Left renal cortex interstitium (tissue), 4 donors: ENCODE measurements around the gene HAUS1. TPM values are rescaled to one million over a fixed set of nuclear protein-coding genes. Genes with fewer than 3 reads are reported as not detected.
"Not testable (repeated sequence)": the region's sequence is repeated elsewhere in the genome, so short reads cannot be mapped to it uniquely, and the experiment has no call there.

Experiments
- DNase-seq, 4 donors: peaks; one replicate each; pipeline ENCODE4 v3.0.0-alpha.2; 2013; ENCODE audit warnings: low read depth in 4 of 4, low spot score in 2 of 4, missing footprints in 1 of 4
- polyA plus RNA-seq, 4 donors: library from polyadenylated mRNA; unstranded; fragments of 120-200 nt; gene quantifications; one replicate each; pipeline ENCODE4 v1.2.1, GENCODE V29; 2013; ENCODE audit not compliant: insufficient read length in 4 of 4

HAUS1 gene
- polyA plus RNA-seq, 4 donors, result 44.3 to 51.3 (median 50.3) TPM

DNA sequence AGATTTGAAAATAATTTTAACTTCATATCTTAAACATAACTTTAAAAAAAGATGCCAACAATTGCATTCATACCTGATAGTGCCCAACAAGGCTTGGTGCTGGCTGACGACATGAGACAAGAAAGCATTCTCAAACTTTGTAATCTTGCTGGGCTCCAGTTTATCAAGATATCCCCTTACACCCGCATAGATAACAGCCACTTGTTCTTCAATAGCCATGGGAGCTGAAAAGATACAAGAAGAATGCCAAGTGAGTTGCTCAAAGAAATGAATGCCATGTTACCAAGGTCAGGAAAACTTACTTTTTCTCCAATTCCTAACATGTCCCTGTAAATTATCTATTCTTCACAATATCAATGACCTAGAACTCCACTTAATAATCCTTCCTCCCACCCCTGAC lies 19.8 kb upstream of the HAUS1 start:
- DNase-seq, result no peak

- not testable (repeated sequence) for DNase-seq
Measured at GRCh38 chr18:46088501-46088900, 15.7 kb upstream of the HAUS1 start.

- DNase-seq, result no peak
Measured at GRCh38 chr18:46095532-46095931, 8.7 kb upstream of the HAUS1 start.

DNA sequence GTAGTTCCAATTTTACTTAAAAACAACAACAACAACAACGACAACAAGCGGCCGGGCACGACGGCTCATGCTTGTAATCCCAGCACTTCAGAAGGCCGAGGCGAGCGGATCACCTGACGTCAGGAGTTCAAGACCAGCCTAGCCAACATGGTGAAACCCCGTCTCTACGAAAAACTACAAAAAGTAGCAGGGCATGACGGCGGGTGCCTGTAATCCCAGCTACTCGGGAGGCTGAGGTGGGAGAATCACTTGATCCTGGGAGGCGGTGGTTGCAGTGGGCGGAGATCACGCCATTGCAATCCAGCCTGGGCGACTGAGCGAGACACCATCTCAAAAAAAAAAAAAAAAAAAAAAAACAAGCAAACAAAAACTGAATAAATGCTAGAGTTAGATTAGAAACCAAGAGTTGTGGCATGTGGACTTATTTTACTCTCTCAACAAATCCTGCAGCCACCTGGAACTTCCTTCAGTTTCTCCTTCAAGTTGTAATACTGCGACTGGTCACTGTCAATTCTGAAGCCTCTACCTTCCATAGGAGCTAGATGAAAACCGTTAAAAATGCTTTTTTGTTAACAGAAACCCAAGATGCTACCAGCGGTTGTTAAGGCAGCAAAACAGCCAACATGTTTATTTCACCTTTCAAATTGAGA lies 7.4 kb upstream of the HAUS1 start:
- DNase-seq, result no peak

DNA sequence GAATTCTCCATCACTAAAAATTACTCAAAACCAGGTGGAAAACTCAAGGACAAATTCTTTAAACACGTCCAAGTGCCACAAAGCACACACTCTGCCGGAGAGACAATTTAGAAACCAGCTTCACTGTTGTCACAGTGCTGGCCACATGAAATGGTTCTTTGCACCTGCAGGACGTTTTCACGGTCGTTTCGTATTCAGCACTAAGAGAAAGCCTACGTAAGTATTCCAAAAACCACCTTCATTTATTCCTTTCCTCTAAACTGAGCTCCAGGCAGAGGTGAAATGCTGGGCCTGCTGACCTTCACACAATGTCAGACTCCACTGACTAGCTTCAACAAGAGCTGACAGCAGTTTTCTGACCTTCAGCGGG lies 6.8 kb upstream of the HAUS1 start:
- DNase-seq, result no peak

DNA sequence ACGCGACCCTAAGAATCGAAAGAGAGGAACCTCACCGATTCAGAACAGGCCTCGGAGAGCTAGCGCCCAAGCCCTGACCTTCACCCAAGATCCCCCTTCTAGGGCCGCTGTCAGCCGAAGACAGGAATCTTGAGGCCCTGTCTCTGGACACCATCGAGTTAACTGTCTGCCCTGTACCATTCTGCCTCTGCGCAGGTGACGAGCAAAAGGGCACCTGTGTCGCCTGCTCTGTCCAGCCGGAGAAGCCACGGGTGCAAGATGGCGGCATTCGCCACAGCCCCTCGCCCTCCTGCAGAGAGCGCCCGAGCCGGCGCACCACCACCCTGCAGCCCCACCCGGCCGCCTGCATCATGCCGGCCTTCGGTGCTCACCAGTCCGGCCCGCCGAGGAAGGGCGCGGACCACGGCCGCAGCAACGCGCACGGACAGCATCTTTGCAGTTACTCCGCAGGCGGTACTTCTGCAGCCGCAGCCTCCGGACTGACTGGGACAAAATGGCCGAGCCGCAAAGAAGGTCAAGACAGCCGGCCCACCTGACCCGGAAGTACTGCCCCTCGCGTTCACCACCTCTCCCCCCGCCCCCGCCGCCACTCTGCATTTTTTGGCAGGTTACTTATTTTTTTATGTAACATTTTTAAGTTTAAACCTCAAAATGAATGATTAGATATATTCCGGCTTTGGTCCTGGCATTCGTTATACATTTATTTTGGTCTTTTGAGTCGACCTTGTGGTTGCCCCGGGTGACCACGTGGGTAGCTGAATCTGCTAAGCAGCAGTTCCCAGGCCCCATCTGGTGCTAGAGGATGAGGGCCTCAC lies 6.2 kb upstream of the HAUS1 start, which contains the start of gene ATP5F1A:
ATP5F1A (minus strand) TSS at position 496 of the 815 bp plus-strand sequence; CDS start at position 431, 65 bp downstream.
- peak; percentile 72 to 84 (median 80) for DNase-seq

GRCh38 chr18:46098616-46098933 lies 5.6 kb upstream of the HAUS1 start:
- DNase-seq, result peak in 1 of 4 donors; percentile 20

DNA sequence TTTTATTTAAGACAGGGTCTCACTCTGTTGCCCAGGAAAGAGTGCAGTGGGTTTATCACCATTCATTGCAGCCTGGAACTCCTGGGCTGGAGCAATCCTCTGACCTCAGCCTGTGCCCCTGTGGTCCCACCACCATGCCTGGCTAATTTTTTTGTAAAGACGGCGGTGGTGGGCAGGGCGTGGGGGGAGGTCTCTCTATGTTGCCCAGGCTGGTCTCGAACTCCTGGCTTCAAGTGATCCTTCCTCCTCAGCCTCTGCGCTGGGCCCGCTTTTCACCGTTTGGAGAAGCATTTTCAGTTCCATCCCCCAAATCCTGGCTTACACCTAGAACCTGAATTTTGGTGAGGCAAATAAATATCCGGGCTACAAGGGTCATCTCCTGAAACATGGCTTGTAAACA lies 4.7 kb upstream of the HAUS1 start:
- no peak for DNase-seq

- DNase-seq, result no peak
Measured at GRCh38 chr18:46109386-46109785, 5.2 kb downstream of the HAUS1 start.

GRCh38 chr18:46110406-46110805 lies 6.2 kb downstream of the HAUS1 start:
- no peak for DNase-seq

- no peak for DNase-seq
Measured at GRCh38 chr18:46113751-46114150, 9.6 kb downstream of the HAUS1 start.

- DNase-seq, result not testable (repeated sequence)
Measured at GRCh38 chr18:46126625-46127024, 22.4 kb downstream of the HAUS1 start.

DNA sequence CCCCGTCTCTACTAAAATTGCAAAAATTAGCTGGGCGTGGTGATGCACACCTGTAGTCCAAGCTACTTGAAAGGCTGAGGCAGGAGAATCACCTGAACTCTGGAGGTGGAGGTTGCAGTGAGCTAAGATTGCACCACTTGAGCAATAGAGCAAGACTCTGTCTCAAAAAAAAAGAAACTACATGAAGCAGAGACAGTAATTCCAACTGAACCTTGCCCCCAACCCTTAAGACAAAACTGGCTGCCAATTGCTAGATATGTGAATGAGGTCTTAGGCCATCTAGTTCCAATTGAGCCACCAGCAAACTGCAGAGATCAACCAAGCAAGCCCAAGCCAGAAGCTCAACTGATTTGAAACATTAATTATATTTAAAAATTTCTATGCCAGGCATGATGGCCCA lies 25.9 kb downstream of the HAUS1 start:
- no peak for DNase-seq

DNA sequence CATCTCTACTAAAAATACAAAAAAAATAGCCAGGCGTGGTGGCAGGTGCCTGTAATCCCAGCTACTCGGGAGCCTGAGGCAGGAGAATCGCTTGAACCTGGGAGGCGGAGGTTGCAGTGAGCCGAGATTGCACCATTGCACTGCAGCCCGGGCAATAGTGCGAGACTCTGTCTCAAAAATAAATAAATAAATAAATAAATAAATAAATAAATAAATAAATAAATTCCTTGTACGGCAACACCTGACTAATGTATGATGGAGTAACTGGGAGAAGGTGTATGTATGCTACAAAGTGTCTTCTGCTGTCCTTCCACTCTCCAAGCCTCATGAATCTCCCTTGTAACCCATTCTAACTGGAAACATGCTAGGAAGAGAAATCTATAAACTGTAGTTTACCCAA lies 26.4 kb downstream of the HAUS1 start:
- not testable (repeated sequence) for DNase-seq

DNA sequence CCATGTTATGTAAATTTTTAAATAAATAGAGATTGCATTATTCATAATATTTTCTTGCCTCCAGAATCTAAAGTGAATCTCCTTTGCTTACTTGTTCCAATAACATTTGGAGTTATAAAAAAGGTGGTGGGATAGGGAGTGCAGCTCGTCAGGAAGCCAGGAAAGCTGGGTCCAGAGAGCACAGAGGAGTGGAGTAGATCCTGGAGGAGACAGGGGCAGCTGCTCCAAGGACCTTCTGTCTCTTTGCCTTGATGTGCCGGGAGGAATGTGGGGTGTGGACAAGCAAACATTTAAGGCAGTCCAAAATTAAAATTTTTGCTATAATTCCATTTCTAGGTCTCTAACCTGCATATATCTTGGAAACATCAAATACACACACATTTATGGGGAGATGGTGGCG lies 29.3 kb downstream of the HAUS1 start:
- DNase-seq, result no peak

DNA sequence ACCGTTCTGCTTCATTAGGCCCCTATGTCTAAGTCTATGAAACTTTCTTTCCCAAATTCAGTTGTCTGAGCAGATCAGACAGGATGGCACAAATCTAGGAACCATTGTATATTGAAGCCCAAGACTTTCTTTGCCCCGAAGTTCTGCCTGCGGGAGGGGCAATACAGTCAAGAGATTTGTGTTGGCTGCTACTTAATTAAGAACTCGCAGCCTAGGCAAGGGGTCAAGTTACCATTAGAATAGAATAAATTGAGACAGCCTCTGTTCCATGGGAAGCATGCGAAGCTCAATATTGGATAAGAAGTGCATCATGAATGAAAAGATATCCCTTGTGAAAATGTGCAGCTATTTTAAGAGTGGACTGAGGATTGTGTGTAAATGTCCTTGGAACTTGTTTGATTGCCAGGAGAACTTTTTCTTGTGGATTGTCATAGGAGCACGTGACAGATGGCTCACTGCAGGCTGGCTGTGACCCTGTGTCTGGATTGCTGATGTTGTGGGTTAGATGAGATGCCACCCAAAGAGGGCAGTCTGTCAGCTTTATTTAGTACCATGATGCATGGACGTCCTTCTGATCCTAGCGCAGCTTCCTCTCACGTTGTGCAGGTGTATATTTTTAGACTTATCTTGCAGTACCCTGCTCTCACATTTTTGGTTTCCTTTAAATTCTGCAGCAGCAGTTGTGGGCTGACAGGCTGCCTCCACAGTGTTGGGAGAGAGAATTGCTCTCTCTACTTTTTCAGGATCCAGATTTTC lies 30.9 kb downstream of the HAUS1 start:
- DNase-seq, result no peak

DNA sequence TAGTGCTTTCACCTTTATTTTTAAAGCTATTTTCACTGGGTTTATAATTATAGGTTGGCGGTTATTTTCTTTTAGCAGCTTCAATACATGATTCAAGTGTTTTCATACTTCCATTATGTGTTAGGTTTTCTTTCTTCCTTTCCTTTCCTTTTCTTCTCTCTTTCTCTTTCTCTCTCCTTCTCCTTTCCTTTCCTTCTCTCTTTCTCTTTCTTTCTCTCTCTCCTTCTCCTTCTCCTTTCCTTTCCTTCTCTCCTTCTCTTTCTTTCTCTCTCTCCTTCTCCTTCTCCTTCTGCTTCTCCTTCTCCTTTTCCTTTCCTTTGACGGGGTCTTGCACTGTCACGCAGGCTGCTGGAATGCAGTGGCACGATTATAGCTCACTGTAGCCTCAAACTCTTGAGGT lies 36.0 kb downstream of the HAUS1 start:
- no peak for DNase-seq

- DNase-seq, result no peak
Measured at GRCh38 chr18:46141199-46141598, 37.0 kb downstream of the HAUS1 start.

DNA sequence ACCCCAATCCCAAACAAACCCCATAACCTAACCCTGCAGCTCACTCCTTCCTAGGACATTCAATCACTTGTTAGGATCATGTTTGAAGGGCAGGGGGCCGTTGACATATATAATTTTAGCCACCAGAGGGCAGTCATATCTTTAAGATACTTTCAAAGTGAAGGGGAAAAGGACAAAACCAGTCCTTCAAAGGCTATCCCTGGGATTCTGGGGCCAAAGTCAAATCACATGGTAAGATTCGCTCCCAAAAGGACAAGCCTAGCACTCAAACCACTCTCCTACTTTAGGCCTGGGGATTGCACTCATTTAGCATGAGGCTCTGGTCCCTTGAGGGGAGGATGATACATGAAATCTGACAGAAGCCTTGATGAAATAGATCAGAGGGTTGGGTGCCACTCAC lies 44.6 kb downstream of the HAUS1 start:
- DNase-seq, result peak in 2 of 4 donors; percentile 13 to 24

DNA sequence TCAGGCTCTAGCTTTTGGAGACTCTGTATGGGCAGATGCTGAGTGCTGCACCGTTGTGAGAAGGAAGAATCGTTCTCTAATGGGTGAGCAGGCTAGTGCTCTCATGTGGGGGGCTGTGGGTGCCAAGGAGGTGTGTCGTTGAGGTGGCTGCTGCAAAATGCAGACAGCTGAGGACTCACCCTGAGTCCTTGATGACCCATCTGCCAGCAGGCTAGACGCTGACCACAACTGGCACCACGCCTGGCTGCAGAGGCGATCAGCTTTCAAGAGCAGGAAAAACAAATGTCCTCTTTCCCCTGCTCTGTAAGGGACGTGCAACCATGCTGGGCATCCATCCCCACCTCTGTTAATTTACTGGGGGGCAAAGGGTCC lies 48.2 kb downstream of the HAUS1 start:
- peak in 1 of 4 donors; percentile 5 for DNase-seq

- DNase-seq, result peak; percentile 57 to 65 (median 63)
Measured at GRCh38 chr18:46152808-46153617, 48.8 kb downstream of the HAUS1 start.
